GM23248 (cell line): ENCODE data around the gene ANXA7.

Source experiments
- EZH2 ChIP-seq: fragments of 200-600 bp; sonication (generic); IDR thresholded peaks from 2 replicates; pipeline ENCODE4 v1.6.1; 2018; ENCODE audit warnings: antibody characterized with exemption, mild to moderate bottlenecking; ENCODE audit not compliant: insufficient read depth, poor library complexity, severe bottlenecking
- EZH2phosphoT487 ChIP-seq: fragments of 200-600 bp; sonication (generic); IDR thresholded peaks from 2 replicates; pipeline ENCODE4 v1.6.1; 2018; ENCODE audit warnings: antibody characterized with exemption, moderate library complexity, mild to moderate bottlenecking, low read depth; ENCODE audit not compliant: insufficient read depth

DNA sequence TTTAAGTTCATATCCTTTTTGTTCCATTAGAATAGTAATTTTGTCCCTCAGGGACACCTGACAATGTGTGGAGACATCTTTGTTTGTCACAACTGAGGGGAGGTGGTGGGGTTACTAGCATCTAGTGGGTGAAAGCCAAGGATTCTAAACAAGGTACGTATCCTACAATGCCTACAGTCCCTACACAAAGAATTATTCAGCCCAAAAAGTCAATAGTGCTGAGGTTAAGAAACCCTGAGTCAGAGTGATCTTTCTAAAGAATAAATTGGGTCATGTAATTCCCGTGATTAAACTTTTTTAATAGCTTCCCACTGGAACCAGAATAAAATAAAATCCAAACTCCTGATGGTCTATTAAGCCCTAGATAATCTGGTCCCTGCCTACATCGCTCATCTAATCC lies 2.7 kb upstream of the ANXA7 start:
- TF ChIP-seq EZH2 (no peak), EZH2phosphoT487 (no peak)
